HG02970 (cell line): ENCODE results near the gene BAD.

ENCODE experiments used
- ATAC-seq: cut with Tn5 transposase; IDR thresholded peaks from one replicate; pipeline ENCODE4 v1.9.1; 2021; ENCODE audit warnings: mild to moderate bottlenecking, moderate library complexity, moderate number of reproducible peaks; ENCODE audit not compliant: unreplicated experiment, low FRiP score

BAD gene

GRCh38 chr11:64261556-64262080, 22.8 kb downstream of the BAD start:
- ATAC-seq: no peak

GRCh38 chr11:64260147-64260708, 24.2 kb downstream of the BAD start:
- no peak for ATAC-seq

- no peak for ATAC-seq
These were observed 24.9 kb downstream of the BAD start for GRCh38 chr11:64259533-64260067.

- ATAC-seq: no peak
These were observed 25.4 kb downstream of the BAD start for GRCh38 chr11:64258946-64259532.

- ATAC-seq: no peak
These were observed 26.1 kb downstream of the BAD start for GRCh38 chr11:64258356-64258755.

GRCh38 chr11:64256300-64256699, 28.2 kb downstream of the BAD start:
- no peak for ATAC-seq

- ATAC-seq: no peak
These were observed 29.0 kb downstream of the BAD start for GRCh38 chr11:64255135-64256128.

- no peak for ATAC-seq
These were observed 30.1 kb downstream of the BAD start for GRCh38 chr11:64254326-64254725.

GRCh38 chr11:64253481-64253880, 31.0 kb downstream of the BAD start:
- ATAC-seq: no peak

- no peak for ATAC-seq
These were observed 31.4 kb downstream of the BAD start for GRCh38 chr11:64253043-64253442.

- ATAC-seq: no peak
These were observed 32.2 kb downstream of the BAD start for GRCh38 chr11:64252003-64252872.

- ATAC-seq: no peak
These were observed 32.8 kb downstream of the BAD start for GRCh38 chr11:64251753-64252002.

- peak; percentile 32 for ATAC-seq
These were observed 33.3 kb downstream of the BAD start, which contains the start of gene PLCB3 for GRCh38 chr11:64251016-64251752. Gene PLCB3, plus strand, starts transcription at chr11:64251530. Its CDS starts 120 bp downstream, at chr11:64251650.

GRCh38 chr11:64250415-64251015, 34.0 kb downstream of the BAD start:
- ATAC-seq: no peak

- no peak for ATAC-seq
These were observed 34.7 kb downstream of the BAD start for GRCh38 chr11:64249563-64250414.

- no peak for ATAC-seq
These were observed 35.4 kb downstream of the BAD start for GRCh38 chr11:64249038-64249437.

GRCh38 chr11:64248578-64248977, 35.9 kb downstream of the BAD start:
- ATAC-seq: no peak
